Mammary epithelial cell (primary cell): ENCODE measurements around the gene CERS4.

ENCODE experiments used
- CTCF ChIP-seq, 2 donors: IDR thresholded peaks in 1 of 2; conservative IDR thresholded peaks in 1 of 2; 2 replicates each; pipeline ENCODE4 v1.5.1; 2011 to 2012; ENCODE audit warnings: inconsistent platforms in 2 of 2, low read length in 2 of 2, mild to moderate bottlenecking in 2 of 2, control low read depth in 1 of 2, low read depth in 1 of 2; ENCODE audit not compliant: insufficient read depth in 1 of 2; ENCODE audit errors: extremely low read depth in 1 of 2
- EZH2 ChIP-seq: IDR thresholded peaks from 2 replicates; pipeline ENCODE4 v1.6.1; 2012; ENCODE audit warnings: low read length, inconsistent platforms, borderline replicate concordance

GRCh38 chr19:8215783-8216182 is 6.6 kb downstream of the CERS4 start:
- TF ChIP-seq CTCF (conservative IDR thresholded peaks at IDR 0.05 in 1 of 2, IDR thresholded peaks at IDR 0.05 in 1 of 2; ENCODE audit: extremely low read depth in 1 of 2, insufficient read depth in 1 of 2, low read depth in 1 of 2, low read length in 2 of 2) (no peak), EZH2 (no peak)
